AG09309 (cell line): ENCODE measurements around the gene S100Z.
A peak's percentile ranks its signal among the peaks of the same experiment; 100 is the strongest.

Source experiments
- DNase-seq: peaks from one replicate; pipeline ENCODE4 v3.0.0-alpha.2; 2010; ENCODE audit warnings: low read depth
- H3K4me3 ChIP-seq: 2 replicates; pipeline ENCODE4 v1.5.1; 2011; ENCODE audit warnings: mild to moderate bottlenecking, low read depth, low read length, moderate library complexity; ENCODE audit not compliant: control insufficient read depth
- TF ChIP-seq, protein P1 (sequence below): IDR thresholded peaks from 2 replicates; pipeline ENCODE4 v1.5.1; 2011; ENCODE audit warnings: mild to moderate bottlenecking, low read depth, low read length, inconsistent platforms; ENCODE audit not compliant: insufficient read depth, control insufficient read depth; ENCODE audit errors: missing control alignments

The S100Z gene

DNA sequence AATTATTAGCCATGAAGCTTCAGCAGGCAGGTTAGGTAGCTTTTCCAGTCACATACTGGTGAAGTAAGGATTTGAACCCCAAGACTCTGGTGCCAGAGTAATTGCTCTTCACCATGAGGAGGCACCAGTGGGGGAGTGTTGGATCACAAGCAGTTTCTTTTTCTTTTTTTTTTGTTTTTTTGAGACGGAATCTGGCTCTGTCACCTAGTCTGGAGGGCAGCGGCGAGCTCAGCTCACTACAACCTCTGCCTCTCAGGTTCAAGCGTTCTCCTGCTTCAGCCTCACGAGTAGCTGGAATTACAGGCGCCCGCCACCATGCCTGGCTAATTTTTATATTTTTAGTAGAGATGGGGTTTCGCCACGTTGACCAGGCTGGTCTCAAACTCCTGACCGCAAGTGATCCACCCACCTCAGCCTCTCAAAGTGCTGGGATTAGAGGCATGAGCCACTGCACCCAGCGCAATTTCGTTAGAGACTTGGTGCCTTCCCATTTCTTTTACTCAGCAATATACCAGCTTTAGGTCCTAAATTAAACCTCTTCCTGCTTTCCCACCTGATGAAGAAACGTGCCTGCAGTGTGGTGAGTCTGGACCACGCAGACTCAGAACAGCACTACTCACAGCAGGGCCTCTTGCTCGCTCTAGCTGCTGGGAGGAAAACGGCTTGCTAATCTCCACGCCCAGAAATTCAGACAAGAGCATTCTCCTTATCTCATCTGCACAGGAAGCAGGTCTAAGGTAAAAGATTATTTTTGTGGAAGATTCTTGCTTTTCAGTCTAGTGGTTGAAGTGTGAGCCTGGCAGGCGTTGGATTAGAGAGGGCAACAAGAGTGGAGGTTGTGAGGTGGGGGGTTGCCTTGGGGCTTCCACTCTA lies at the start of gene S100Z:
TSS of gene S100Z (plus strand) at position 596 of the 873 bp plus-strand sequence. CDS start 25,346 bp downstream, outside the sequence.
- TF ChIP-seq, protein P1, sequence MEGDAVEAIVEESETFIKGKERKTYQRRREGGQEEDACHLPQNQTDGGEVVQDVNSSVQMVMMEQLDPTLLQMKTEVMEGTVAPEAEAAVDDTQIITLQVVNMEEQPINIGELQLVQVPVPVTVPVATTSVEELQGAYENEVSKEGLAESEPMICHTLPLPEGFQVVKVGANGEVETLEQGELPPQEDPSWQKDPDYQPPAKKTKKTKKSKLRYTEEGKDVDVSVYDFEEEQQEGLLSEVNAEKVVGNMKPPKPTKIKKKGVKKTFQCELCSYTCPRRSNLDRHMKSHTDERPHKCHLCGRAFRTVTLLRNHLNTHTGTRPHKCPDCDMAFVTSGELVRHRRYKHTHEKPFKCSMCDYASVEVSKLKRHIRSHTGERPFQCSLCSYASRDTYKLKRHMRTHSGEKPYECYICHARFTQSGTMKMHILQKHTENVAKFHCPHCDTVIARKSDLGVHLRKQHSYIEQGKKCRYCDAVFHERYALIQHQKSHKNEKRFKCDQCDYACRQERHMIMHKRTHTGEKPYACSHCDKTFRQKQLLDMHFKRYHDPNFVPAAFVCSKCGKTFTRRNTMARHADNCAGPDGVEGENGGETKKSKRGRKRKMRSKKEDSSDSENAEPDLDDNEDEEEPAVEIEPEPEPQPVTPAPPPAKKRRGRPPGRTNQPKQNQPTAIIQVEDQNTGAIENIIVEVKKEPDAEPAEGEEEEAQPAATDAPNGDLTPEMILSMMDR: no peak
- DNase-seq: no peak
- H3K4me3 ChIP-seq: no peak within 1 kb of the TSS

DNA sequence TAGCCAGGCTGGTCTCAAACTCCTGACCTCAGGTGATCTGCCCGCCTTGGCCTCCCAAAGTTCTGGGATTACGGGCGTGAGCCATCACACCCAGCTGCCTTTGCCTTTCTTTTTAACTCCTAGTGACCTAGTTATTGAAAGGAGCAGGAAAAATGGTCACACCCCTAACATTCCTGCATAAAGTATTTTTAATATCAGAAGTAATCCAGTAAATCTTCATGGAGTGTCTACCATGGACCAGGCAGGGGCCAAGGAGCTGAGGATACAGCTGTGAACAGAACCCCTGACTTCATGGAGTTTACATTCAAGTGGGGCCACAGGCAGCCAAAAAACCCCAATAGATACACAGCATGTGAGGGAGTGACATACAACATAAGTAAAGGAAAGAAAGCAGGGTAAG lies 49.2 kb upstream of the S100Z start:
- TF ChIP-seq, protein P1: no peak
- DNase-seq: no peak
- H3K4me3 ChIP-seq: no peak overlapping the region

DNA sequence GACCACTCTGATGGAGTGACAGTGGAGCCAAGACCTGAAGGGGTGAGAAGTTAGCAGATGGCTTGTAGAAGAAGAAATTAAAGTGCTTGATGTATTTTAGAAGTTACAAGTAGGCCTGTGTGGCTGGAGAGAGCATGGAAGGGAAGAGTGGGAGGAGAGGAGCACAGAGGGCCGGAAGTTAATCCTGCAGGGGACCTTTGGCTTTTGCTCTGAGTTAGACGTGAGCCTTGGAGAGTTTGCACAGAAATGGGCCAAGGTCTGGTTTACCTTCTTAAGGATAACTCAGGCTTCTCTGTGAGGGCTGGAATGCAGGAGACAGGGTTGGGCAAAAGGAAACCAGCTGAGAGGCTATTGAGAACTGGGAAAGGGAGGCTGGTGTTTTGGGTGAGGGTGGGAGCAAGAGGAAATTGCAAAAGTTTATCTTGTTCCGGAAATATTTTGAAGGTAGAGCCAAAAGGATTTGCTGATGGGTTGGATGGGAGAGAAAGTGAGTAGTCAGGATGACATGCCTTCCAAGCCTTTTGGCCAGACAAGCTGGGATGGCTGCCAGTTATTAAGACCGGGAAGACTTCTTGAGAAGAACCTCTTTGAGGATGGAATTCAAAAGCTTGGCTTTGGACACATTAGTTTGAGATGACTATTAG lies 48.5 kb upstream of the S100Z start:
- no peak overlapping the region for H3K4me3 ChIP-seq
- peak; percentile 75 for DNase-seq

DNA sequence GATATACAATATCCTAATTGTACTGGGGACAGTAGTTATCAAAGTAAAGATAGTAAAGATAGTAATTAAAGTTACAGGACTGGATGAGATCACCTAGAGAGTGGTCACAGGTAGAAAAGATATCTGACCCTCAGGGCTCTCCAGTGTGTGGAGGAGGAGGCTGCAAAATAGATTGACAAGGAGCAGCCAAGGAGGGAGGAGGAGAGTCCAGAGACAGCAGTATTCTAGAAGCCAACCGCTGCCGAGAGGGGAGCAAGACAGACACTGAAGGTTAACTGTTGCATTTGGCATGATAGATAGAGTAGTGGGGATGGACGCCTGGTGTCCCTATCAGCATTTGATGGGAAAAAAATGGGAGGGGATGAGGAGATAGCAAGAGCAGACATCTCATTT lies 48.0 kb upstream of the S100Z start:
- TF ChIP-seq, protein P1: no peak

More for the DNA sequence above, 48.5 kb upstream of the S100Z start:
- TF ChIP-seq, protein P1: no peak

DNA sequence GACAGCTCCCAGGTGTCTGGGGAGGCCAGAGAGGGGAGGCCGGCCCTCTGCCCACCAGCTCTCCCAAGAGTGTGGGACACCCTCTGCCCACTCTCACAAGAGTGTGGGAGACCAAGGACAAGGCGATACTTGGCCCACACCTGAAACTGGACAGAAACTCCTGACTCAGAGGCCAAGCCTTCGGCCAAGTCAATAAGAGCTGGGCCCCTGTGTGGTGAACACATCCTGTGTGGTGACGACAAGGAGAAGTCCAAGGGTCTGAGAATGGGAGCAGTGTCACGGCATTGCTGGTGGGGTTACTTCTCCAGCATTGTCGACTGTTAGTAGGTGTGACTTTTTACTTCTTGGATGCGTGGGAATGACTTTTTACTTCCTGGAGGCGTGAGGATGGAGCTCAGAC lies 45.5 kb upstream of the S100Z start:
- no peak overlapping the region for H3K4me3 ChIP-seq
- no peak for DNase-seq
- TF ChIP-seq, protein P1: no peak

More for the DNA sequence above, 48.0 kb upstream of the S100Z start:
- no peak for DNase-seq
- H3K4me3 ChIP-seq: no peak overlapping the region

DNA sequence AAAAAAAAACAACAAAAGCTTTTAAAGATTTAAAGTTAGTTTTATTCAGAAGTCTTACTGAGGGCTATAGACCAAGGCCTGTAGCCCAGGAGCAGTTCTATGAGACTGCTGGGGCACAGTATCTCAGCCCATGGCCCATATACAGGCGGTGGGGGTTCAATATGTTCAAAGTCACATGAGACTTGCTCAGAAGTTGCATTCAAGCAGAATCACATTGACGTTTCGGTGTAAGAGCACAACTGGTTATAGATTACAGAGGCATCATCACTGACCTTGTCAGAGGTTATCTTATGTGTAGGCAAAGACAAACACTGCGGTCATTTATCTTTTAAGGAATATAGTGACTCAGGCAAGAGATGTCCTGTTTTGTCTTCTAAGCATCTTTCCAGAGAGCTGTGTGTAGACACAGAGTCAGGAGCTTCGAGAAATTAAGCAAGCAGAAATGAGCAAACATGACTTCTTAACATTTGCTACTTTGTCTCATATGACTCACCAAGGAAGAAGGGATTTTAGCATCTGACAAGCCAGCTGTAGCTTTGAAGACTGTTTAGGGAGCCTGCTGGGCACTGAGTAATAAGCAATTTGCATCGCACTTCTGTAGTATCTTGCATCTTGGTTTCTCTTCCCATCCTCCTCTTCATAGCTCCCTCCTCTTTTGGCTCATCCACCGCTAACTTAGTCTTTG lies 43.9 kb upstream of the S100Z start:
- no peak overlapping the region for H3K4me3 ChIP-seq
- DNase-seq: peak; percentile 93
- TF ChIP-seq, protein P1: no peak
